K562 (cell line): ENCODE results near the gene ZNF768. TPM values are rescaled to one million over a fixed set of nuclear protein-coding genes. Genes with fewer than 3 reads are reported as not detected.

ENCODE experiments used
- CBFA2T2 ChIP-seq: fragments of 450-650 bp; conservative IDR thresholded peaks from 2 replicates; pipeline ENCODE4 v1.6.1; 2017; ENCODE audit warnings: mild to moderate bottlenecking
- CCAR2 ChIP-seq: fragments of 200-400 bp; formaldehyde crosslinking; IDR thresholded peaks from 2 replicates; pipeline ENCODE4 v1.6.1; 2017; ENCODE audit warnings: mild to moderate bottlenecking, low read depth, low read length
- EP300 ChIP-seq: IDR thresholded peaks from 2 replicates; pipeline ENCODE4 v1.6.1; 2012; ENCODE audit warnings: low read length, improper control_type of control experiment
- KDM1A ChIP-seq, 2 experiments: fragments of 450-650 bp; IDR thresholded peaks; 2 replicates each; pipeline ENCODE4 v1.6.1; 2016; ENCODE audit warnings: mild to moderate bottlenecking in 2 of 2
- MTA3 ChIP-seq: fragments of 450-650 bp; formaldehyde crosslinking; IDR thresholded peaks from 2 replicates; pipeline ENCODE4 v1.6.1; 2017; ENCODE audit warnings: mild to moderate bottlenecking, borderline replicate concordance
- POLR2AphosphoS5 ChIP-seq: IDR thresholded peaks from 2 replicates; pipeline ENCODE4 v1.6.1; 2011; ENCODE audit warnings: mild to moderate bottlenecking, low read depth, low read length, moderate library complexity; ENCODE audit not compliant: control insufficient read depth, insufficient read depth
- STAT5B ChIP-seq: fragments of 250-450 bp; sonication (Bioruptor Pico); IDR thresholded peaks from 2 replicates; pipeline ENCODE4 v1.8.0; 2021; ENCODE audit warnings: mild to moderate bottlenecking, inconsistent platforms
- TAF15 ChIP-seq: fragments of 200-400 bp; formaldehyde crosslinking; IDR thresholded peaks from 2 replicates; pipeline ENCODE4 v1.6.1; 2017; ENCODE audit warnings: mild to moderate bottlenecking, low read depth, low read length, moderate library complexity
- TEAD2 ChIP-seq: fragments of 450-650 bp; IDR thresholded peaks from 2 replicates; pipeline ENCODE4 v1.6.1; 2016; ENCODE audit warnings: missing genetic modification characterization, control low read depth, missing compliant biosample characterization
- TFAM ChIP-seq: fragments of 250-450 bp; sonication (Bioruptor Pico); conservative IDR thresholded peaks from 2 replicates; pipeline ENCODE4 v1.5.0; 2021; ENCODE audit warnings: mild to moderate bottlenecking, moderate library complexity
- ZNF124 ChIP-seq: sonication (generic); formaldehyde crosslinking; IDR thresholded peaks from 2 replicates; pipeline ENCODE4 v1.8.1; 2022; ENCODE audit warnings: missing genetic modification reagents
- ZNF589 ChIP-seq: fragments of 200-800 bp; sonication (Bioruptor generic); IDR thresholded peaks from 2 replicates; pipeline ENCODE4 v1.6.1; 2016; ENCODE audit warnings: low read depth, missing genetic modification characterization, missing compliant biosample characterization
- polyA plus RNA-seq, 8 experiments: library from polyadenylated mRNA; depleted of rRNA in 4 of 8; stranded (reverse) in 5 of 8; unstranded in 3 of 8; fragments of >200 nt; fragmentation: Nextera tagmentation in 2 of 8; fragmentation: Illumina TruSeq in 1 of 8; extraction: Ambion mirVana in 2 of 8; extraction: Trizol in 1 of 8; gene quantifications; 2 replicates each; pipeline versions ENCODE4 v1.2.1 to v1.2.3, GENCODE V29; 2011 to 2014; ENCODE audit warnings: inconsistent platforms in 1 of 8, missing spikeins in 1 of 8
- total RNA-seq, 7 experiments: library from RNA; depleted of rRNA in 6 of 7; stranded (reverse); fragments of >200 nt in 6 of 7; fragmentation: Illumina TruSeq in 2 of 7; extraction: Trizol in 2 of 7; gene quantifications; 2 replicates each; pipeline versions ENCODE4 v1.2.1 to v1.2.3, GENCODE V29; 2011 to 2021; ENCODE audit warnings: low replicate concordance in 1 of 7
- TF ChIP-seq, protein P1 (sequence below): fragments of 450-650 bp; IDR thresholded peaks from 2 replicates; pipeline ENCODE4 v1.6.1; 2018; ENCODE audit not compliant: partially characterized antibody
- TF ChIP-seq, protein P2 (sequence below), 3 experiments: fragments of 200-800 bp in 1 of 3; fragments of 250-450 bp in 1 of 3; fragments of 450-650 bp in 1 of 3; sonication (Bioruptor Pico) in 1 of 3; sonication (Bioruptor generic) in 1 of 3; formaldehyde crosslinking in 1 of 3; IDR thresholded peaks; 2 replicates each; pipeline versions ENCODE4 v1.6.1 to v1.8.0; 2016 to 2022; ENCODE audit warnings: mild to moderate bottlenecking in 2 of 3, missing genetic modification characterization in 2 of 3, missing compliant biosample characterization in 1 of 3, moderate library complexity in 1 of 3
- TF ChIP-seq, protein P3 (sequence below): fragments of 250-450 bp; sonication (Bioruptor Pico); IDR thresholded peaks from 2 replicates; pipeline ENCODE4 v1.5.0; 2021
- TF ChIP-seq, protein P4 (sequence below): fragments of 250-450 bp; sonication (Bioruptor Pico); IDR thresholded peaks from 2 replicates; pipeline ENCODE4 v1.4.0; 2020; ENCODE audit warnings: mild to moderate bottlenecking, moderate library complexity

ZNF768 gene
- total and polyA plus RNA-seq, 9 of the 15 experiments (the other 6 are each of a cell fraction or from before 2014, with no cell fraction given): 0.13 to 50.7 (median 26.9) TPM

DNA sequence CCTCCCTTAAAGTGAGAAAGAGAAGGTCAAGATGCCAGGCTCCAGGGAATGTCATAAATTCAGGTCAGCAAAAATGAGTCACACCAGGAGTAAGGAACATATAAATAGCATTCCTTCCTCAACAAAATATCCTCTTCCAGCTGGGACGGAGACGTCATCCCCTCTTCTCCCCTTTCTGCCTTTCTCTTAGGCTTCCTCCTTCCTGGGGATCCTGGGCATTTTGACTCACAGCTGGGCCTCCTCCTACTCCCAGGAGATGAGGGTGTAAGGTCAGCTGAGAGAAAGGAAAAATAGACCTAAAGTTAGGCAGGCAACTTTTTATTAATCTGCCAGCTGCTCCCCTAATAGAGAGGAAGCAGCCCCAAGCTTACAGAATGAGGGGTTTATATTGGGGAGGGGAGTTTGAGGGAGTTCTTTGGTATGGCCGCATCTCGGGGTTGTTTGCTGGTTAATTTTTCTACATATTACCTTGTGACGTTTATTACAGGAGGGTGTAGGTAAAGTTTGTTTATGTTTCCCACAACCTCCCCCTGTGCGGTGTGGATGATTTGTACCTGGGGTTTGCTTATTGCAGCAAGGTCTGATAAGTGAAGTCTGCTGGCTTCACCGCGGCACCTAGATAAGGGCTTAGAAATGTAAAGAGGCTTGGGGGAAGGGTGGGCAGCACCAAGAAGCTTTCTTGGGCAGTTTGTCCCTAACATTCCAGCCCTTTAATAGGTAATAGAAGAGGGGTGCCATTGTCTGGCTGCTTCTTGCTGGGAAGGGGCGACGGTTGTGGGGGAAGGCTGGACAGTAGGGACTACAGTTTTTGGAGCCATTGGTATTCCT lies 15.3 kb upstream of the ZNF768 start (continued):
- TF ChIP-seq, protein P1, sequence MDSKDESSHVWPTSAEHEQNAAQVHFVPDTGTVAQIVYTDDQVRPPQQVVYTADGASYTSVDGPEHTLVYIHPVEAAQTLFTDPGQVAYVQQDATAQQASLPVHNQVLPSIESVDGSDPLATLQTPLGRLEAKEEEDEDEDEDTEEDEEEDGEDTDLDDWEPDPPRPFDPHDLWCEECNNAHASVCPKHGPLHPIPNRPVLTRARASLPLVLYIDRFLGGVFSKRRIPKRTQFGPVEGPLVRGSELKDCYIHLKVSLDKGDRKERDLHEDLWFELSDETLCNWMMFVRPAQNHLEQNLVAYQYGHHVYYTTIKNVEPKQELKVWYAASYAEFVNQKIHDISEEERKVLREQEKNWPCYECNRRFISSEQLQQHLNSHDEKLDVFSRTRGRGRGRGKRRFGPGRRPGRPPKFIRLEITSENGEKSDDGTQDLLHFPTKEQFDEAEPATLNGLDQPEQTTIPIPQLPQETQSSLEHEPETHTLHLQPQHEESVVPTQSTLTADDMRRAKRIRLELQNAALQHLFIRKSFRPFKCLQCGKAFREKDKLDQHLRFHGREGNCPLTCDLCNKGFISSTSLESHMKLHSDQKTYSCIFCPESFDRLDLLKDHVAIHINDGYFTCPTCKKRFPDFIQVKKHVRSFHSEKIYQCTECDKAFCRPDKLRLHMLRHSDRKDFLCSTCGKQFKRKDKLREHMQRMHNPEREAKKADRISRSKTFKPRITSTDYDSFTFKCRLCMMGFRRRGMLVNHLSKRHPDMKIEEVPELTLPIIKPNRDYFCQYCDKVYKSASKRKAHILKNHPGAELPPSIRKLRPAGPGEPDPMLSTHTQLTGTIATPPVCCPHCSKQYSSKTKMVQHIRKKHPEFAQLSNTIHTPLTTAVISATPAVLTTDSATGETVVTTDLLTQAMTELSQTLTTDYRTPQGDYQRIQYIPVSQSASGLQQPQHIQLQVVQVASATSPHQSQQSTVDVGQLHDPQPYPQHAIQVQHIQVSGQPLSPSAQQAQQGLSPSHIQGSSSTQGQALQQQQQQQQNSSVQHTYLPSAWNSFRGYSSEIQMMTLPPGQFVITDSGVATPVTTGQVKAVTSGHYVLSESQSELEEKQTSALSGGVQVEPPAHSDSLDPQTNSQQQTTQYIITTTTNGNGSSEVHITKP: peak; percentile 11
- no peak for TF ChIP-seq ZNF124 (CRISPR knock-in tag)
- TF ChIP-seq TFAM (CRISPR knock-in tag): no peak
- TF ChIP-seq KDM1A (IDR thresholded peaks at IDR 0.05): peak; percentile 9 to 56; a peak in 3 of 4 replicates
- TF ChIP-seq, protein P2, sequence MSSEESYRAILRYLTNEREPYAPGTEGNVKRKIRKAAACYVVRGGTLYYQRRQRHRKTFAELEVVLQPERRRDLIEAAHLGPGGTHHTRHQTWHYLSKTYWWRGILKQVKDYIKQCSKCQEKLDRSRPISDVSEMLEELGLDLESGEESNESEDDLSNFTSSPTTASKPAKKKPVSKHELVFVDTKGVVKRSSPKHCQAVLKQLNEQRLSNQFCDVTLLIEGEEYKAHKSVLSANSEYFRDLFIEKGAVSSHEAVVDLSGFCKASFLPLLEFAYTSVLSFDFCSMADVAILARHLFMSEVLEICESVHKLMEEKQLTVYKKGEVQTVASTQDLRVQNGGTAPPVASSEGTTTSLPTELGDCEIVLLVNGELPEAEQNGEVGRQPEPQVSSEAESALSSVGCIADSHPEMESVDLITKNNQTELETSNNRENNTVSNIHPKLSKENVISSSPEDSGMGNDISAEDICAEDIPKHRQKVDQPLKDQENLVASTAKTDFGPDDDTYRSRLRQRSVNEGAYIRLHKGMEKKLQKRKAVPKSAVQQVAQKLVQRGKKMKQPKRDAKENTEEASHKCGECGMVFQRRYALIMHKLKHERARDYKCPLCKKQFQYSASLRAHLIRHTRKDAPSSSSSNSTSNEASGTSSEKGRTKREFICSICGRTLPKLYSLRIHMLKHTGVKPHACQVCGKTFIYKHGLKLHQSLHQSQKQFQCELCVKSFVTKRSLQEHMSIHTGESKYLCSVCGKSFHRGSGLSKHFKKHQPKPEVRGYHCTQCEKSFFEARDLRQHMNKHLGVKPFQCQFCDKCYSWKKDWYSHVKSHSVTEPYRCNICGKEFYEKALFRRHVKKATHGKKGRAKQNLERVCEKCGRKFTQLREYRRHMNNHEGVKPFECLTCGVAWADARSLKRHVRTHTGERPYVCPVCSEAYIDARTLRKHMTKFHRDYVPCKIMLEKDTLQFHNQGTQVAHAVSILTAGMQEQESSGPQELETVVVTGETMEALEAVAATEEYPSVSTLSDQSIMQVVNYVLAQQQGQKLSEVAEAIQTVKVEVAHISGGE (CRISPR knock-in tag; IDR thresholded peaks at IDR 0.05): peak in 1 of 3 experiments; percentile 43; a peak in 1 of 6 replicates
- TF ChIP-seq TEAD2: no peak
- TF ChIP-seq CBFA2T2: peak; percentile 73
- TF ChIP-seq, protein P3, sequence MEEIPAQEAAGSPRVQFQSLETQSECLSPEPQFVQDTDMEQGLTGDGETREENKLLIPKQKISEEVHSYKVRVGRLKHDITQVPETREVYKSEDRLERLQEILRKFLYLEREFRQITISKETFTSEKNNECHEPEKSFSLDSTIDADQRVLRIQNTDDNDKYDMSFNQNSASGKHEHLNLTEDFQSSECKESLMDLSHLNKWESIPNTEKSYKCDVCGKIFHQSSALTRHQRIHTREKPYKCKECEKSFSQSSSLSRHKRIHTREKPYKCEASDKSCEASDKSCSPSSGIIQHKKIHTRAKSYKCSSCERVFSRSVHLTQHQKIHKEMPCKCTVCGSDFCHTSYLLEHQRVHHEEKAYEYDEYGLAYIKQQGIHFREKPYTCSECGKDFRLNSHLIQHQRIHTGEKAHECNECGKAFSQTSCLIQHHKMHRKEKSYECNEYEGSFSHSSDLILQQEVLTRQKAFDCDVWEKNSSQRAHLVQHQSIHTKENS: no peak
- no peak for TF ChIP-seq TAF15
- no peak for TF ChIP-seq CCAR2
- TF ChIP-seq ZNF589: no peak
- TF ChIP-seq MTA3: 0 out of 2 replicates have a peak, but pooled peaks have one; percentile 15
- TF ChIP-seq STAT5B (CRISPR knock-in tag): no peak
- TF ChIP-seq EP300: peak; percentile 51; the same call in 1 of the 2 replicates
- peak; percentile 48; the same call in 1 of the 2 replicates for TF ChIP-seq POLR2AphosphoS5
- TF ChIP-seq, protein P4, sequence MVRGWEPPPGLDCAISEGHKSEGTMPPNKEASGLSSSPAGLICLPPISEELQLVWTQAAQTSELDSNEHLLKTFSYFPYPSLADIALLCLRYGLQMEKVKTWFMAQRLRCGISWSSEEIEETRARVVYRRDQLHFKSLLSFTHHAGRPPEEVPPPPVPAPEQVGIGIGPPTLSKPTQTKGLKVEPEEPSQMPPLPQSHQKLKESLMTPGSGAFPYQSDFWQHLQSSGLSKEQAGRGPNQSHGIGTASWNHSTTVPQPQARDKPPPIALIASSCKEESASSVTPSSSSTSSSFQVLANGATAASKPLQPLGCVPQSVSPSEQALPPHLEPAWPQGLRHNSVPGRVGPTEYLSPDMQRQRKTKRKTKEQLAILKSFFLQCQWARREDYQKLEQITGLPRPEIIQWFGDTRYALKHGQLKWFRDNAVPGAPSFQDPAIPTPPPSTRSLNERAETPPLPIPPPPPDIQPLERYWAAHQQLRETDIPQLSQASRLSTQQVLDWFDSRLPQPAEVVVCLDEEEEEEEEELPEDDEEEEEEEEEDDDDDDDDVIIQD (CRISPR knock-in tag): no peak
